HUES6 (cell line): ENCODE results near the gene FRMPD4.

Source experiments
- H3K27ac ChIP-seq: 2 replicates; pipeline ENCODE4 v1.7.0; 2013; ENCODE audit warnings: low read depth, mild to moderate bottlenecking, low read length, inconsistent platforms
- H3K27me3 ChIP-seq: 2 replicates; pipeline ENCODE4 v1.6.1; 2013; ENCODE audit warnings: low read length; ENCODE audit not compliant: control insufficient read depth, insufficient read depth
- H3K36me3 ChIP-seq: 2 replicates; pipeline ENCODE4 v1.6.1; 2013; ENCODE audit warnings: low read length; ENCODE audit not compliant: control insufficient read depth, insufficient read depth
- H3K4me1 ChIP-seq: 2 replicates; pipeline ENCODE4 v1.6.1; 2013; ENCODE audit warnings: low read length; ENCODE audit not compliant: control insufficient read depth, insufficient read depth
- H3K4me3 ChIP-seq: 2 replicates; pipeline ENCODE4 v1.5.1; 2013; ENCODE audit warnings: low read depth, low read length
- H3K9ac ChIP-seq: one replicate; pipeline ENCODE4 v1.6.1; 2013; ENCODE audit warnings: mild to moderate bottlenecking, low read length
- H3K9me3 ChIP-seq: 2 replicates; pipeline ENCODE4 v1.6.1; 2013; ENCODE audit warnings: low read depth, low read length; ENCODE audit not compliant: control insufficient read depth, insufficient read depth

Gene FRMPD4

GRCh38 chrX:12390301-12390700, 252.0 kb downstream of the FRMPD4 start:
- no peak overlapping the region for H3K4me3 ChIP-seq
- no peaks in the 10 kb centered on the region for H3K9me3 ChIP-seq
- no peaks in the 10 kb centered on the region; the same call in 1 of the 2 replicates for H3K27me3 ChIP-seq
- no peaks in the 10 kb centered on the region for H3K4me1 ChIP-seq
- no peak overlapping the region for H3K9ac ChIP-seq
- no peak overlapping the region for H3K27ac ChIP-seq
- no peaks in the 10 kb centered on the region for H3K36me3 ChIP-seq

GRCh38 chrX:12396584-12396983, 258.3 kb downstream of the FRMPD4 start:
- Histone ChIP-seq H3K9me3 (no peaks in the 10 kb centered on the region), H3K27me3 (peaks cover 7% of the 10 kb centered on the region; the same call in 1 of the 2 replicates), H3K27ac (no peak overlapping the region), H3K9ac (no peak overlapping the region), H3K4me3 (no peak overlapping the region), H3K4me1 (peaks cover 7% of the 10 kb centered on the region; the same call in 1 of the 2 replicates), H3K36me3 (no peaks in the 10 kb centered on the region)

- Histone ChIP-seq H3K27me3 (peaks cover 12% of the 10 kb centered on the region; the same call in 1 of the 2 replicates), H3K9ac (no peak overlapping the region), H3K9me3 (no peaks in the 10 kb centered on the region), H3K4me1 (peaks cover 7% of the 10 kb centered on the region; the same call in 1 of the 2 replicates), H3K27ac (no peak overlapping the region), H3K36me3 (no peaks in the 10 kb centered on the region), H3K4me3 (no peak overlapping the region)
Measured at GRCh38 chrX:12400218-12400617, 261.9 kb downstream of the FRMPD4 start.

DNA sequence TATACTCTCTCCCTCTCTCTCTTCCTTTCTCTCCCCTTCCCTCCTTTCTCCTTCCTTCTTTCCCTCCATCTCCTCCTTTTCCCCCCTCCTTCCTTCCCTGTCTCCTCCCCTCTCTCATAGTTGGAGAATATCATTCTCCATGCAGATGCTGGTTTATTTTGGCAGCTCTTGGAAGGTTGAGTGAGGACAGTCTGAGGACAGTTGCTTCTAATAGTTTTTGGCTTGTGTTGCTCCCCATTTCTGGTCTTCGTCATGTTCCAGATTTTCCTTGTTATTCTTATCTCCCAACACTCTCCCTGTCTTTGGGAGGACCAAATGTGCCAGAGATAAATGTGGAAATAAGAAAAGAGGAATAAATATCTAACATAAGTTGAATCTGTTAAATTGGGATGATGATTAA, 263.0 kb downstream of the FRMPD4 start:
- Histone ChIP-seq H3K9ac (no peak overlapping the region), H3K4me1 (peaks cover 7% of the 10 kb centered on the region; the same call in 1 of the 2 replicates), H3K36me3 (no peaks in the 10 kb centered on the region), H3K4me3 (no peak overlapping the region), H3K27ac (no peak overlapping the region), H3K27me3 (peaks cover 12% of the 10 kb centered on the region; the same call in 1 of the 2 replicates), H3K9me3 (no peaks in the 10 kb centered on the region)

GRCh38 chrX:12403474-12404082, 265.3 kb downstream of the FRMPD4 start:
- H3K4me1 ChIP-seq = no peaks in the 10 kb centered on the region; the same call in 1 of the 2 replicates
- H3K27ac ChIP-seq = no peak overlapping the region
- H3K4me3 ChIP-seq = no peak overlapping the region
- H3K36me3 ChIP-seq = no peaks in the 10 kb centered on the region
- H3K9ac ChIP-seq = no peak overlapping the region
- H3K9me3 ChIP-seq = no peaks in the 10 kb centered on the region
- H3K27me3 ChIP-seq = peaks cover 12% of the 10 kb centered on the region; the same call in 1 of the 2 replicates

GRCh38 chrX:12405306-12405705, 267.0 kb downstream of the FRMPD4 start:
- H3K9me3 ChIP-seq = no peaks in the 10 kb centered on the region
- H3K27ac ChIP-seq = no peak overlapping the region
- H3K4me1 ChIP-seq = no peaks in the 10 kb centered on the region; the same call in 1 of the 2 replicates
- H3K36me3 ChIP-seq = no peaks in the 10 kb centered on the region
- H3K27me3 ChIP-seq = peaks cover 12% of the 10 kb centered on the region; the same call in 1 of the 2 replicates
- H3K4me3 ChIP-seq = no peak overlapping the region
- H3K9ac ChIP-seq = no peak overlapping the region

GRCh38 chrX:12410523-12410922, 272.2 kb downstream of the FRMPD4 start:
- Histone ChIP-seq H3K4me3 (no peak overlapping the region), H3K27me3 (no peaks in the 10 kb centered on the region; the same call in 1 of the 2 replicates), H3K27ac (no peak overlapping the region), H3K4me1 (no peaks in the 10 kb centered on the region; the same call in 1 of the 2 replicates), H3K36me3 (no peaks in the 10 kb centered on the region), H3K9me3 (no peaks in the 10 kb centered on the region), H3K9ac (no peak overlapping the region)

- Histone ChIP-seq H3K27me3 (no peaks in the 10 kb centered on the region; the same call in 1 of the 2 replicates), H3K36me3 (no peaks in the 10 kb centered on the region), H3K4me1 (peaks cover 6% of the 10 kb centered on the region), H3K9ac (no peak overlapping the region), H3K4me3 (no peak overlapping the region), H3K27ac (no peak overlapping the region), H3K9me3 (no peaks in the 10 kb centered on the region)
Measured at GRCh38 chrX:12411831-12412230, 273.6 kb downstream of the FRMPD4 start.

- Histone ChIP-seq H3K27me3 (no peaks in the 10 kb centered on the region; the same call in 1 of the 2 replicates), H3K9me3 (no peaks in the 10 kb centered on the region), H3K9ac (no peak overlapping the region), H3K4me1 (peaks cover 6% of the 10 kb centered on the region; the same call in 1 of the 2 replicates), H3K36me3 (no peaks in the 10 kb centered on the region), H3K27ac (no peak overlapping the region), H3K4me3 (no peak overlapping the region)
Measured at GRCh38 chrX:12412561-12412960, 274.3 kb downstream of the FRMPD4 start.

GRCh38 chrX:12419591-12419990, 281.3 kb downstream of the FRMPD4 start:
- Histone ChIP-seq H3K27ac (no peak overlapping the region), H3K27me3 (no peaks in the 10 kb centered on the region; the same call in 1 of the 2 replicates), H3K4me3 (no peak overlapping the region), H3K4me1 (peaks cover 6% of the 10 kb centered on the region), H3K36me3 (no peaks in the 10 kb centered on the region), H3K9ac (no peak overlapping the region), H3K9me3 (no peaks in the 10 kb centered on the region)

GRCh38 chrX:12421918-12422317, 283.6 kb downstream of the FRMPD4 start:
- H3K27me3 ChIP-seq = peaks cover 5% of the 10 kb centered on the region; the same call in 1 of the 2 replicates
- H3K9me3 ChIP-seq = no peaks in the 10 kb centered on the region
- no peaks in the 10 kb centered on the region for H3K36me3 ChIP-seq
- no peak overlapping the region for H3K4me3 ChIP-seq
- H3K4me1 ChIP-seq = no peaks in the 10 kb centered on the region; the same call in none of the 2 replicates
- H3K27ac ChIP-seq = peak overlapping the region; percentile 41; the same call in 1 of the 2 replicates
- H3K9ac ChIP-seq = no peak overlapping the region
